Astrocyte (in vitro differentiated cells and primary cell): ENCODE results near the gene PTPRD. TPM values are rescaled to one million over a fixed set of nuclear protein-coding genes. Genes with fewer than 3 reads are reported as not detected.

Experiments used
- DNase-seq: peaks from one replicate; pipeline ENCODE4 v3.0.0-alpha.2; 2010; ENCODE audit warnings: low read depth
- FAIRE-seq: peaks from 2 replicates; lab custom pipeline; 2011; peaks lifted over from hg19 to GRCh38; lab: Jason Lieb, UNC
- H2AFZ ChIP-seq: 2 replicates; pipeline ENCODE4 v1.6.0; 2012; ENCODE audit warnings: low read depth, low read length, inconsistent platforms
- H3K27ac ChIP-seq: 2 replicates; pipeline ENCODE4 v1.5.1; 2011; ENCODE audit warnings: low read depth, low read length, inconsistent platforms
- H3K27me3 ChIP-seq: 2 replicates; pipeline ENCODE4 v1.6.0; 2011; ENCODE audit warnings: low read length, inconsistent platforms; ENCODE audit not compliant: insufficient read depth
- H3K36me3 ChIP-seq: 2 replicates; pipeline ENCODE4 v1.5.1; 2011; ENCODE audit warnings: low read length, inconsistent platforms; ENCODE audit not compliant: insufficient read depth
- H3K4me1 ChIP-seq: 2 replicates; pipeline ENCODE4 v1.5.1; 2011; ENCODE audit warnings: low read length, inconsistent platforms; ENCODE audit not compliant: insufficient read depth
- H3K4me2 ChIP-seq: 2 replicates; pipeline ENCODE4 v1.6.0; 2012; ENCODE audit warnings: low read length, inconsistent platforms
- H3K4me3 ChIP-seq: 2 replicates; pipeline ENCODE4 v1.5.1; 2011; ENCODE audit warnings: low read depth, mild to moderate bottlenecking, low read length, inconsistent platforms; ENCODE audit not compliant: insufficient read depth
- H3K79me2 ChIP-seq: 2 replicates; pipeline ENCODE4 v1.6.0; 2012; ENCODE audit warnings: mild to moderate bottlenecking, low read length, inconsistent platforms; ENCODE audit not compliant: insufficient read depth
- H3K9ac ChIP-seq: 2 replicates; pipeline ENCODE4 v1.6.0; 2012; ENCODE audit warnings: mild to moderate bottlenecking, low read length, inconsistent platforms
- H3K9me3 ChIP-seq: 2 replicates; pipeline ENCODE4 v1.5.1; 2012; ENCODE audit warnings: low read depth, mild to moderate bottlenecking, low read length, inconsistent platforms; ENCODE audit not compliant: insufficient read depth
- H4K20me1 ChIP-seq: 2 replicates; pipeline ENCODE4 v1.6.0; 2012; ENCODE audit warnings: low read length, inconsistent platforms; ENCODE audit not compliant: insufficient read depth
- H3K27ac Mint-ChIP-seq: one replicate; pipeline ENCODE4 v1.8.0; 2021; ENCODE audit warnings: mild to moderate bottlenecking, mixed read lengths; ENCODE audit not compliant: unreplicated experiment
- H3K27me3 Mint-ChIP-seq: one replicate; pipeline ENCODE4 v1.8.0; 2021; ENCODE audit warnings: low read depth, mixed read lengths; ENCODE audit not compliant: unreplicated experiment
- H3K36me3 Mint-ChIP-seq: one replicate; pipeline ENCODE4 v1.8.0; 2021; ENCODE audit warnings: low read depth, mixed read lengths; ENCODE audit not compliant: unreplicated experiment
- H3K4me1 Mint-ChIP-seq: one replicate; pipeline ENCODE4 v1.8.0; 2021; ENCODE audit warnings: low read depth, mixed read lengths; ENCODE audit not compliant: unreplicated experiment
- H3K4me3 Mint-ChIP-seq: one replicate; pipeline ENCODE4 v1.8.0; 2021; ENCODE audit warnings: mild to moderate bottlenecking, moderate library complexity, mixed read lengths; ENCODE audit not compliant: unreplicated experiment
- H3K9me3 Mint-ChIP-seq: one replicate; pipeline ENCODE4 v1.8.0; 2021; ENCODE audit warnings: mild to moderate bottlenecking, mixed read lengths; ENCODE audit not compliant: unreplicated experiment
- CTCF ChIP-seq: IDR thresholded peaks from 2 replicates; pipeline ENCODE4 v1.5.1; 2011; ENCODE audit warnings: low read depth, mild to moderate bottlenecking, inconsistent platforms, low read length, moderate library complexity; ENCODE audit not compliant: insufficient read depth
- EZH2 ChIP-seq: IDR thresholded peaks from 2 replicates; pipeline ENCODE4 v1.6.1; 2012; ENCODE audit warnings: mild to moderate bottlenecking, low read length, inconsistent platforms; ENCODE audit not compliant: insufficient read depth
- total RNA-seq: library from RNA; stranded (reverse); gene quantifications from 2 replicates; pipeline ENCODE4 v1.2.1, GENCODE V29; 2021

The PTPRD gene
- total RNA-seq, 1 donor from 2014 or later = 88.1 TPM

- H3K9me3 ChIP-seq = no peaks in the 10 kb centered on the region
- no peak for FAIRE-seq
- no peak for DNase-seq
- TF ChIP-seq CTCF (no peak), EZH2 (no peak)
- Mint-ChIP-seq H3K4me3 (no peak overlapping the region), H3K36me3 (peaks cover 3% of the 10 kb centered on the region), H3K27me3 (no peaks in the 10 kb centered on the region), H3K4me1 (no peaks in the 10 kb centered on the region), H3K9me3 (no peaks in the 10 kb centered on the region), H3K27ac (no peak overlapping the region)
- no peak overlapping the region for H3K4me3 ChIP-seq
- no peak overlapping the region for H2AFZ ChIP-seq
- no peak overlapping the region for H3K9ac ChIP-seq
- no peaks in the 10 kb centered on the region for H3K27me3 ChIP-seq
- no peaks in the 10 kb centered on the region for H3K4me1 ChIP-seq
- no peaks in the 10 kb centered on the region for H4K20me1 ChIP-seq
- H3K27ac ChIP-seq = no peak overlapping the region
- no peak overlapping the region for H3K4me2 ChIP-seq
- H3K79me2 ChIP-seq = no peaks in the 10 kb centered on the region
- no peaks in the 10 kb centered on the region for H3K36me3 ChIP-seq
Observed at GRCh38 chr9:8809741-8810140, 1803.1 kb downstream of the PTPRD start.

GRCh38 chr9:8806150-8806549, 1806.7 kb downstream of the PTPRD start:
- H3K27me3 Mint-ChIP-seq = no peaks in the 10 kb centered on the region
- H3K36me3 Mint-ChIP-seq = peaks cover 1% of the 10 kb centered on the region
- Histone ChIP-seq H4K20me1 (no peaks in the 10 kb centered on the region), H3K4me3 (no peak overlapping the region), H3K36me3 (no peaks in the 10 kb centered on the region), H3K4me2 (no peak overlapping the region), H3K9ac (no peak overlapping the region), H2AFZ (no peak overlapping the region), H3K79me2 (no peaks in the 10 kb centered on the region), H3K9me3 (no peaks in the 10 kb centered on the region), H3K4me1 (no peaks in the 10 kb centered on the region), H3K27me3 (no peaks in the 10 kb centered on the region), H3K27ac (no peak overlapping the region)
- DNase-seq (no peak), FAIRE-seq (no peak)
- peaks cover 2% of the 10 kb centered on the region for H3K4me1 Mint-ChIP-seq
- H3K27ac Mint-ChIP-seq = no peak overlapping the region
- no peaks in the 10 kb centered on the region for H3K9me3 Mint-ChIP-seq
- TF ChIP-seq CTCF = no peak
- TF ChIP-seq EZH2 = no peak
- H3K4me3 Mint-ChIP-seq = no peak overlapping the region

- Histone ChIP-seq H3K4me2 (no peak overlapping the region), H3K79me2 (no peaks in the 10 kb centered on the region), H2AFZ (no peak overlapping the region), H3K27me3 (no peaks in the 10 kb centered on the region), H3K9ac (no peak overlapping the region), H3K9me3 (no peaks in the 10 kb centered on the region), H3K27ac (no peak overlapping the region), H3K4me1 (no peaks in the 10 kb centered on the region), H3K4me3 (no peak overlapping the region), H3K36me3 (no peaks in the 10 kb centered on the region), H4K20me1 (no peaks in the 10 kb centered on the region)
- H3K36me3 Mint-ChIP-seq = peaks cover 1% of the 10 kb centered on the region
- H3K27ac Mint-ChIP-seq = no peak overlapping the region
- no peaks in the 10 kb centered on the region for H3K9me3 Mint-ChIP-seq
- no peak for TF ChIP-seq EZH2
- no peak for TF ChIP-seq CTCF
- no peak for DNase-seq
- H3K4me1 Mint-ChIP-seq = peaks cover 16% of the 10 kb centered on the region
- no peak for FAIRE-seq
- H3K4me3 Mint-ChIP-seq = no peak overlapping the region
- H3K27me3 Mint-ChIP-seq = no peaks in the 10 kb centered on the region
Observed at GRCh38 chr9:8804613-8805012, 1808.2 kb downstream of the PTPRD start.
